ENCODE data around the gene FSD2.
"Not testable (repeated sequence)": the region's sequence is repeated elsewhere in the genome, so short reads cannot be mapped to it uniquely, and the experiment has no call there.

The FSD2 gene

GRCh38 chr15:82766201-82766600, 39.7 kb downstream of the FSD2 start:
- H3K9me3 ChIP-seq (ENCODE audit: low read length); H3K4me3 ChIP-seq (ENCODE audit: low read length); H2AFZ ChIP-seq (ENCODE audit: low read depth, low read length); H3K4me1 ChIP-seq (ENCODE audit: insufficient read depth, low read length); H3K27me3 ChIP-seq (ENCODE audit: insufficient read depth, low read length): not testable (repeated sequence)
- H3K36me3 ChIP-seq (ENCODE audit: insufficient read depth, low read length) = peaks cover 10% of the 10 kb centered on the region

GRCh38 chr15:82764740-82765139, 41.1 kb downstream of the FSD2 start:
- H3K27me3 ChIP-seq (ENCODE audit: insufficient read depth, low read length) = no peaks in the 10 kb centered on the region
- H3K4me3 ChIP-seq (ENCODE audit: low read length) = no peak overlapping the region
- no peaks in the 10 kb centered on the region for H3K4me1 ChIP-seq (ENCODE audit: insufficient read depth, low read length)
- H3K9me3 ChIP-seq (ENCODE audit: low read length) = no peaks in the 10 kb centered on the region
- H3K36me3 ChIP-seq (ENCODE audit: insufficient read depth, low read length) = peaks cover 18% of the 10 kb centered on the region
- no peak overlapping the region for H2AFZ ChIP-seq (ENCODE audit: low read depth, low read length)

GRCh38 chr15:82764117-82764490, 41.8 kb downstream of the FSD2 start:
- no peaks in the 10 kb centered on the region for H3K27me3 ChIP-seq (ENCODE audit: insufficient read depth, low read length)
- H2AFZ ChIP-seq (ENCODE audit: low read depth, low read length) = no peak overlapping the region
- H3K4me3 ChIP-seq (ENCODE audit: low read length) = no peak overlapping the region
- peaks cover 19% of the 10 kb centered on the region for H3K36me3 ChIP-seq (ENCODE audit: insufficient read depth, low read length)
- no peaks in the 10 kb centered on the region for H3K9me3 ChIP-seq (ENCODE audit: low read length)
- H3K4me1 ChIP-seq (ENCODE audit: insufficient read depth, low read length) = no peaks in the 10 kb centered on the region

- no peak overlapping the region for H3K4me3 ChIP-seq (ENCODE audit: low read length)
- H2AFZ ChIP-seq (ENCODE audit: low read depth, low read length) = no peak overlapping the region
- no peaks in the 10 kb centered on the region for H3K27me3 ChIP-seq (ENCODE audit: insufficient read depth, low read length)
- H3K4me1 ChIP-seq (ENCODE audit: insufficient read depth, low read length) = no peaks in the 10 kb centered on the region
- peaks cover 25% of the 10 kb centered on the region for H3K36me3 ChIP-seq (ENCODE audit: insufficient read depth, low read length)
- H3K9me3 ChIP-seq (ENCODE audit: low read length) = no peaks in the 10 kb centered on the region
These were observed 42.3 kb downstream of the FSD2 start for GRCh38 chr15:82763361-82764116.

- Histone ChIP-seq H3K9me3 (ENCODE audit: low read length) (no peaks in the 10 kb centered on the region), H3K4me1 (ENCODE audit: insufficient read depth, low read length) (peaks cover 17% of the 10 kb centered on the region), H3K27me3 (ENCODE audit: insufficient read depth, low read length) (no peaks in the 10 kb centered on the region), H2AFZ (ENCODE audit: low read depth, low read length) (no peak overlapping the region), H3K4me3 (ENCODE audit: low read length) (peak overlapping the region; percentile 69), H3K36me3 (ENCODE audit: insufficient read depth, low read length) (peaks cover 33% of the 10 kb centered on the region)
These were observed 54.6 kb downstream of the FSD2 start for GRCh38 chr15:82751308-82751707.

GRCh38 chr15:82750831-82751180, 55.1 kb downstream of the FSD2 start:
- Histone ChIP-seq H3K27me3 (ENCODE audit: insufficient read depth, low read length) (no peaks in the 10 kb centered on the region), H3K9me3 (ENCODE audit: low read length) (no peaks in the 10 kb centered on the region), H3K4me3 (ENCODE audit: low read length) (peak overlapping the region; percentile 69), H2AFZ (ENCODE audit: low read depth, low read length) (no peak overlapping the region), H3K36me3 (ENCODE audit: insufficient read depth, low read length) (peaks cover 28% of the 10 kb centered on the region), H3K4me1 (ENCODE audit: insufficient read depth, low read length) (peaks cover 17% of the 10 kb centered on the region)

- H3K36me3 ChIP-seq (ENCODE audit: insufficient read depth, low read length) = peaks cover 22% of the 10 kb centered on the region
- peak overlapping the region; percentile 27 for H2AFZ ChIP-seq (ENCODE audit: low read depth, low read length)
- H3K4me3 ChIP-seq (ENCODE audit: low read length) = peak overlapping the region; percentile 69
- H3K27me3 ChIP-seq (ENCODE audit: insufficient read depth, low read length) = no peaks in the 10 kb centered on the region
- H3K9me3 ChIP-seq (ENCODE audit: low read length) = no peaks in the 10 kb centered on the region
- H3K4me1 ChIP-seq (ENCODE audit: insufficient read depth, low read length) = peaks cover 17% of the 10 kb centered on the region
These were observed 55.7 kb downstream of the FSD2 start for GRCh38 chr15:82749951-82750830.

- H3K36me3 ChIP-seq (ENCODE audit: insufficient read depth, low read length) = peaks cover 7% of the 10 kb centered on the region
- no peaks in the 10 kb centered on the region for H3K9me3 ChIP-seq (ENCODE audit: low read length)
- no peaks in the 10 kb centered on the region for H3K27me3 ChIP-seq (ENCODE audit: insufficient read depth, low read length)
- no peak overlapping the region for H2AFZ ChIP-seq (ENCODE audit: low read depth, low read length)
- peaks cover 17% of the 10 kb centered on the region for H3K4me1 ChIP-seq (ENCODE audit: insufficient read depth, low read length)
- no peak overlapping the region for H3K4me3 ChIP-seq (ENCODE audit: low read length)
These were observed 57.6 kb downstream of the FSD2 start for GRCh38 chr15:82748315-82748714.

- H3K4me3 ChIP-seq (ENCODE audit: low read length) = no peak overlapping the region
- H3K27me3 ChIP-seq (ENCODE audit: insufficient read depth, low read length) = no peaks in the 10 kb centered on the region
- H3K36me3 ChIP-seq (ENCODE audit: insufficient read depth, low read length) = no peaks in the 10 kb centered on the region
- no peaks in the 10 kb centered on the region for H3K4me1 ChIP-seq (ENCODE audit: insufficient read depth, low read length)
- H2AFZ ChIP-seq (ENCODE audit: low read depth, low read length) = no peak overlapping the region
- H3K9me3 ChIP-seq (ENCODE audit: low read length) = no peaks in the 10 kb centered on the region
These were observed 62.1 kb downstream of the FSD2 start for GRCh38 chr15:82743810-82744209.

- no peaks in the 10 kb centered on the region for H3K4me1 ChIP-seq (ENCODE audit: insufficient read depth, low read length)
- no peaks in the 10 kb centered on the region for H3K27me3 ChIP-seq (ENCODE audit: insufficient read depth, low read length)
- no peak overlapping the region for H2AFZ ChIP-seq (ENCODE audit: low read depth, low read length)
- no peak overlapping the region for H3K4me3 ChIP-seq (ENCODE audit: low read length)
- no peaks in the 10 kb centered on the region for H3K36me3 ChIP-seq (ENCODE audit: insufficient read depth, low read length)
- no peaks in the 10 kb centered on the region for H3K9me3 ChIP-seq (ENCODE audit: low read length)
These were observed 63.7 kb downstream of the FSD2 start for GRCh38 chr15:82742134-82742533.

GRCh38 chr15:82739086-82739485, 66.8 kb downstream of the FSD2 start:
- H3K36me3 ChIP-seq (ENCODE audit: insufficient read depth, low read length) = peaks cover 2% of the 10 kb centered on the region
- H3K9me3 ChIP-seq (ENCODE audit: low read length) = no peaks in the 10 kb centered on the region
- no peak overlapping the region for H2AFZ ChIP-seq (ENCODE audit: low read depth, low read length)
- no peaks in the 10 kb centered on the region for H3K27me3 ChIP-seq (ENCODE audit: insufficient read depth, low read length)
- no peaks in the 10 kb centered on the region for H3K4me1 ChIP-seq (ENCODE audit: insufficient read depth, low read length)
- no peak overlapping the region for H3K4me3 ChIP-seq (ENCODE audit: low read length)

GRCh38 chr15:82737975-82738374, 67.9 kb downstream of the FSD2 start:
- no peaks in the 10 kb centered on the region for H3K27me3 ChIP-seq (ENCODE audit: insufficient read depth, low read length)
- H2AFZ ChIP-seq (ENCODE audit: low read depth, low read length) = no peak overlapping the region
- H3K36me3 ChIP-seq (ENCODE audit: insufficient read depth, low read length) = peaks cover 2% of the 10 kb centered on the region
- H3K9me3 ChIP-seq (ENCODE audit: low read length) = no peaks in the 10 kb centered on the region
- H3K4me1 ChIP-seq (ENCODE audit: insufficient read depth, low read length) = no peaks in the 10 kb centered on the region
- H3K4me3 ChIP-seq (ENCODE audit: low read length) = no peak overlapping the region

GRCh38 chr15:82731527-82731926, 74.3 kb downstream of the FSD2 start:
- no peaks in the 10 kb centered on the region for H3K36me3 ChIP-seq (ENCODE audit: insufficient read depth, low read length)
- H3K4me1 ChIP-seq (ENCODE audit: insufficient read depth, low read length) = no peaks in the 10 kb centered on the region
- no peak overlapping the region for H2AFZ ChIP-seq (ENCODE audit: low read depth, low read length)
- no peaks in the 10 kb centered on the region for H3K9me3 ChIP-seq (ENCODE audit: low read length)
- no peaks in the 10 kb centered on the region for H3K27me3 ChIP-seq (ENCODE audit: insufficient read depth, low read length)
- no peak overlapping the region for H3K4me3 ChIP-seq (ENCODE audit: low read length)

Data from neuron (in vitro differentiated cells).